ENCODE measurements around the gene OLA1.

Gene OLA1

GRCh38 chr2:174059178-174059883 is 189.0 kb downstream of the OLA1 start:
- TF ChIP-seq SPI1 (IDR thresholded peaks at IDR 0.05; ENCODE audit: borderline replicate concordance, low read depth) (peak; percentile 82), POLR2AphosphoS5 (IDR thresholded peaks at IDR 0.05; ENCODE audit: low read depth) (no peak), GABPA (IDR thresholded peaks at IDR 0.05; ENCODE audit: low read depth) (no peak), CTCF (IDR thresholded peaks at IDR 0.05; ENCODE audit: insufficient read depth, low read length) (no peak), REST (IDR thresholded peaks at IDR 0.05; ENCODE audit: insufficient replicate concordance, low read depth) (no peak)
- DNase-seq (ENCODE audit: low read depth in 1 of 2, low spot score in 1 of 2) = peak; percentile 29 to 84
- Histone ChIP-seq H3K27me3 (ENCODE audit: insufficient read depth, poor library complexity, severe bottlenecking) (no peaks in the 10 kb centered on the region), H3K27ac (replicated peaks) (no peak overlapping the region), H3K4me3 (replicated peaks; ENCODE audit: insufficient read depth, low read length) (no peak overlapping the region)

- Histone ChIP-seq H3K27ac (replicated peaks) (no peak overlapping the region), H3K4me3 (replicated peaks; ENCODE audit: insufficient read depth, low read length) (no peak overlapping the region), H3K27me3 (ENCODE audit: insufficient read depth, poor library complexity, severe bottlenecking) (no peaks in the 10 kb centered on the region)
- DNase-seq (ENCODE audit: low read depth in 1 of 2, low spot score in 1 of 2) = no peak
- TF ChIP-seq REST (IDR thresholded peaks at IDR 0.05; ENCODE audit: insufficient replicate concordance, low read depth) = no peak
- no peak for TF ChIP-seq POLR2AphosphoS5 (IDR thresholded peaks at IDR 0.05; ENCODE audit: low read depth)
- TF ChIP-seq GABPA (IDR thresholded peaks at IDR 0.05; ENCODE audit: low read depth) = no peak
- no peak for TF ChIP-seq CTCF (IDR thresholded peaks at IDR 0.05; ENCODE audit: insufficient read depth, low read length)
- TF ChIP-seq SPI1 (IDR thresholded peaks at IDR 0.05; ENCODE audit: borderline replicate concordance, low read depth) = no peak
Measured at GRCh38 chr2:174058456-174058855, 189.9 kb downstream of the OLA1 start.

- DNase-seq (ENCODE audit: low read depth in 1 of 2, low spot score in 1 of 2) = no peak
- TF ChIP-seq GABPA (IDR thresholded peaks at IDR 0.05; ENCODE audit: low read depth) = no peak
- no peak for TF ChIP-seq CTCF (IDR thresholded peaks at IDR 0.05; ENCODE audit: insufficient read depth, low read length)
- no peak for TF ChIP-seq SPI1 (IDR thresholded peaks at IDR 0.05; ENCODE audit: borderline replicate concordance, low read depth)
- no peak for TF ChIP-seq POLR2AphosphoS5 (IDR thresholded peaks at IDR 0.05; ENCODE audit: low read depth)
- no peak for TF ChIP-seq REST (IDR thresholded peaks at IDR 0.05; ENCODE audit: insufficient replicate concordance, low read depth)
- Histone ChIP-seq H3K4me3 (replicated peaks; ENCODE audit: insufficient read depth, low read length) (no peak overlapping the region), H3K27ac (replicated peaks) (no peak overlapping the region), H3K27me3 (ENCODE audit: insufficient read depth, poor library complexity, severe bottlenecking) (no peaks in the 10 kb centered on the region)
Measured at GRCh38 chr2:174058026-174058425, 190.3 kb downstream of the OLA1 start.
